ENCODE measurements around the gene CRIP1.
A peak's percentile ranks its signal among the peaks of the same experiment; 100 is the strongest.

Gene CRIP1

GRCh38 chr14:105490572-105491365 is 4.1 kb downstream of the CRIP1 start, which contains the start of gene TEDC1:
TSS of gene TEDC1 (plus strand) at chr14:105491246. CDS start at chr14:105491376, 130 bp downstream.
- TF ChIP-seq EZH2 (IDR thresholded peaks at IDR 0.05; ENCODE audit: borderline replicate concordance, low read length): no peak
- peak; percentile 71 for TF ChIP-seq CTCF (IDR thresholded peaks at IDR 0.05; ENCODE audit: low read length)
- Histone ChIP-seq H3K27ac (ENCODE audit: low read depth, low read length, poor library complexity, severe bottlenecking) (peak within 1 kb of the TSS; percentile 55), H2AFZ (ENCODE audit: low read length) (no peak within 1 kb of the TSS), H3K4me2 (ENCODE audit: low read length) (peak within 1 kb of the TSS; percentile 80), H3K79me2 (ENCODE audit: insufficient read depth, low read length) (no peaks in the 10 kb centered on the region), H3F3A (ENCODE audit: insufficient read depth, low read length) (no peaks in the 10 kb centered on the region), H3K36me3 (ENCODE audit: insufficient read depth, low read length) (no peaks in the 10 kb centered on the region; the same call in 1 of the 2 replicates), H3K9me3 (ENCODE audit: low read length) (no peaks in the 10 kb centered on the region), H3K27me3 (ENCODE audit: insufficient read depth, low read length) (peaks cover 9% of the 10 kb centered on the region; the same call in 1 of the 2 replicates), H3K9me2 (ENCODE audit: low read depth, low read length) (no peaks in the 10 kb centered on the region), H3K4me3 (ENCODE audit: low read depth, low read length, poor library complexity, severe bottlenecking) (peak within 1 kb of the TSS; percentile 85), H3K9ac (ENCODE audit: low read length) (peak within 1 kb of the TSS; percentile 85), H3K4me1 (ENCODE audit: insufficient read depth, low read length, severe bottlenecking) (peaks cover 40% of the 10 kb centered on the region), H4K20me1 (ENCODE audit: insufficient read depth, low read length) (no peaks in the 10 kb centered on the region)

- H3K9me2 ChIP-seq (ENCODE audit: low read depth, low read length): no peaks in the 10 kb centered on the region
- H3K9ac ChIP-seq (ENCODE audit: low read length): peak overlapping the region; percentile 85
- no peaks in the 10 kb centered on the region; the same call in 1 of the 2 replicates for H3K36me3 ChIP-seq (ENCODE audit: insufficient read depth, low read length)
- no peak for TF ChIP-seq CTCF (IDR thresholded peaks at IDR 0.05; ENCODE audit: low read length)
- no peak for TF ChIP-seq EZH2 (IDR thresholded peaks at IDR 0.05; ENCODE audit: borderline replicate concordance, low read length)
- H4K20me1 ChIP-seq (ENCODE audit: insufficient read depth, low read length): no peaks in the 10 kb centered on the region
- H2AFZ ChIP-seq (ENCODE audit: low read length): no peak overlapping the region
- peak overlapping the region; percentile 55 for H3K27ac ChIP-seq (ENCODE audit: low read depth, low read length, poor library complexity, severe bottlenecking)
- H3F3A ChIP-seq (ENCODE audit: insufficient read depth, low read length): no peaks in the 10 kb centered on the region
- no peaks in the 10 kb centered on the region for H3K79me2 ChIP-seq (ENCODE audit: insufficient read depth, low read length)
- H3K4me1 ChIP-seq (ENCODE audit: insufficient read depth, low read length, severe bottlenecking): peaks cover 37% of the 10 kb centered on the region
- peak overlapping the region; percentile 85 for H3K4me3 ChIP-seq (ENCODE audit: low read depth, low read length, poor library complexity, severe bottlenecking)
- no peaks in the 10 kb centered on the region for H3K9me3 ChIP-seq (ENCODE audit: low read length)
- H3K27me3 ChIP-seq (ENCODE audit: insufficient read depth, low read length): peaks cover 3% of the 10 kb centered on the region; the same call in 1 of the 2 replicates
- peak overlapping the region; percentile 64 for H3K4me2 ChIP-seq (ENCODE audit: low read length)
Observed at GRCh38 chr14:105491366-105491973, 4.8 kb downstream of the CRIP1 start.

- H3K9me2 ChIP-seq (ENCODE audit: low read depth, low read length): no peaks in the 10 kb centered on the region
- H3K9me3 ChIP-seq (ENCODE audit: low read length): no peaks in the 10 kb centered on the region
- H3K36me3 ChIP-seq (ENCODE audit: insufficient read depth, low read length): no peaks in the 10 kb centered on the region; the same call in 1 of the 2 replicates
- no peaks in the 10 kb centered on the region for H3K79me2 ChIP-seq (ENCODE audit: insufficient read depth, low read length)
- no peak overlapping the region for H2AFZ ChIP-seq (ENCODE audit: low read length)
- no peak for TF ChIP-seq CTCF (IDR thresholded peaks at IDR 0.05; ENCODE audit: low read length)
- no peak for TF ChIP-seq EZH2 (IDR thresholded peaks at IDR 0.05; ENCODE audit: borderline replicate concordance, low read length)
- H3K4me2 ChIP-seq (ENCODE audit: low read length): peak overlapping the region; percentile 64
- H3K4me3 ChIP-seq (ENCODE audit: low read depth, low read length, poor library complexity, severe bottlenecking): peak overlapping the region; percentile 85
- no peaks in the 10 kb centered on the region for H3K27me3 ChIP-seq (ENCODE audit: insufficient read depth, low read length)
- H3K27ac ChIP-seq (ENCODE audit: low read depth, low read length, poor library complexity, severe bottlenecking): no peak overlapping the region
- peaks cover 29% of the 10 kb centered on the region for H3K4me1 ChIP-seq (ENCODE audit: insufficient read depth, low read length, severe bottlenecking)
- no peaks in the 10 kb centered on the region for H3F3A ChIP-seq (ENCODE audit: insufficient read depth, low read length)
- peak overlapping the region; percentile 17; the same call in 1 of the 2 replicates for H3K9ac ChIP-seq (ENCODE audit: low read length)
- H4K20me1 ChIP-seq (ENCODE audit: insufficient read depth, low read length): no peaks in the 10 kb centered on the region
Observed at GRCh38 chr14:105492031-105492970, 5.6 kb downstream of the CRIP1 start.
